Ramos (cell line): Measurements from ENCODE around the gene CGNL1.

Source experiments
- in situ Hi-C: fragments of 300-500 bp; cut with MboI; formaldehyde crosslinking; loops from one replicate; pipeline ENCODE4 v1.14.3; 2022; ENCODE audit warnings: low sequenced_read_pairs; ENCODE audit not compliant: unreplicated experiment

CGNL1 gene

GRCh38 chr15:57352535-57353316 is 23.6 kb upstream of the CGNL1 start:
- in situ Hi-C loops: no loop called here

- in situ Hi-C loops: no loop called here
Observed at GRCh38 chr15:57353317-57353804, 22.9 kb upstream of the CGNL1 start.

- in situ Hi-C loops: no loop called here
Observed at GRCh38 chr15:57354436-57355123, 21.7 kb upstream of the CGNL1 start.

DNA sequence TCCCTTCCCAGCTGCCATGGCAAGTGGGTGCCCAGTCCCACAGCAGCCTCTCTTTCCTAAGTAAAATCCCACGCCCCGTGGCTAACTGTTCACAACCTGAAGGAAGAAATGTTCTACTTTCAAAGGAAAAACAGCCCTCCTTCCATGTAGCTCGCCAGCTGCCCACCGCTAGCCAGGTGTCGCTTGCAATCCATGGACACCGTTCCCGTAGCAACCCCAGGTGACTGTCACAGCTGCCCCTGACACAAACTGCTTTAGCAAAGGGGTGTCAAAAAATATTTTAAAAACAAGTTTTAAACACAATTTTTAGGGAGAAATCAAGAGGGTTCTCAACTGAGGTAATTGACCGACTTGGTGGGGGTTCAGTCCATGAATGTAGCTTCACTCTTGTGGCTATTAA is 21.0 kb upstream of the CGNL1 start:
- in situ Hi-C loops: no loop called here

DNA sequence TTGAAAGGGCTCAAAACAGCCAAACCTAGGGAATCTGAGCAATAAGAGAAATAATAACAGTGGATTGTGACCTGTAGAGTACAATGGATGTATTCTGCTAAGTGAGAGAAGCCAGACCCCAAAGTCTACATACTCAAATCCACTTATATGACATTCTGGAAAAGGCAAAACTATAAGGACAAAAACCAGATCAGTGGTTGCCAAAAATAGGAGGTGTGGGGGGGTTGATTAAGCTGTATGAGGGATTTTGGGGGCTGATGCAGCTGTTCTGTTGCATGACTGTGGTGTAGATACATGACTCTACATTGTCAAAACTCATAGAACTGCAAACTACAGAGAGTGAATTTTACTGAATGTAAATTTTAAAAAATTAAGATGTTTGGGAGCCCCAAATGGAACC is 20.1 kb upstream of the CGNL1 start:
- in situ Hi-C loops: no loop called here

DNA sequence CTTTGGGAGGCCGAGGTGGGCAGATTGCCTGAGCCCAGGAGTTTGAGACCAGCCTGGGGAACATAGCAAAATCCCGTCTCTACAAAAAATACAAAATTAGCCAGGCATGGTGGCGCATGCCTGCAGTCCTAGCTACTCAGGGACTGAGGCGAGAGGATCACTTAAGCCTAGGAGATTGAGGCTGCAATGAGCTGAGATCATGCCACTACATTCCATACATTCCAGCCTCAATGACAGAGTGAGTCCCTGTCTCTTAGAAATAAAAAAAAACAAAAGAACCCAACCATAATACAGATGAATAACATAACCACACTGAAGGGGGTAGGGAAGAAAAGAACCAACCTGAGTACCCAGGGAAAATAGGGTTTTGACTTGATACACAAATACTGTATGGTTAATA is 19.7 kb upstream of the CGNL1 start:
- in situ Hi-C loops: no loop called here

- in situ Hi-C loops: no loop called here
Observed at GRCh38 chr15:57357799-57358198, 18.5 kb upstream of the CGNL1 start.

GRCh38 chr15:57358571-57358970 is 17.7 kb upstream of the CGNL1 start:
- in situ Hi-C loops: no loop called here

GRCh38 chr15:57363661-57364060 is 12.6 kb upstream of the CGNL1 start:
- in situ Hi-C loops: no loop called here

GRCh38 chr15:57364282-57365007 is 11.9 kb upstream of the CGNL1 start:
- in situ Hi-C loops: no loop called here

DNA sequence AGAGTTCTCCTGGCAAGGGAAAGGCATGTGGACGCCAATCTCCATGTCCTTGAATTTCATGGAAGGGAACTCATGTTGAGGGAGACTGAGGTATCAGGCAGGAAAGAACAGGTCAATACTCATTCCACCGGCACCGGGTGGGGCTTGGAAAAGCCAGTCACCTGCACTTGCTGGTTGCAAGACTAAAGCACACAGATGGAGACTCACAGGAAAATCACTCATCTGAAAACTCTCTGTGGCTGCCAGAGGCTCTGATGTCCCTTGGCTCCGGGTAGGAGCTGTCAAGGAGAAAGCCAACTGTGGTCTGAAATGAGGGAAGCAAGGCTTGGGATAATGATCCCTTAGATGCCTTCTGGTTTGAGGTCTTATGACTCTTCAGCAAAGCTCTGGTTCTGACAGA is 8.7 kb upstream of the CGNL1 start:
- in situ Hi-C loops: no loop called here

GRCh38 chr15:57370929-57371328 is 5.4 kb upstream of the CGNL1 start:
- in situ Hi-C loops: no loop called here

DNA sequence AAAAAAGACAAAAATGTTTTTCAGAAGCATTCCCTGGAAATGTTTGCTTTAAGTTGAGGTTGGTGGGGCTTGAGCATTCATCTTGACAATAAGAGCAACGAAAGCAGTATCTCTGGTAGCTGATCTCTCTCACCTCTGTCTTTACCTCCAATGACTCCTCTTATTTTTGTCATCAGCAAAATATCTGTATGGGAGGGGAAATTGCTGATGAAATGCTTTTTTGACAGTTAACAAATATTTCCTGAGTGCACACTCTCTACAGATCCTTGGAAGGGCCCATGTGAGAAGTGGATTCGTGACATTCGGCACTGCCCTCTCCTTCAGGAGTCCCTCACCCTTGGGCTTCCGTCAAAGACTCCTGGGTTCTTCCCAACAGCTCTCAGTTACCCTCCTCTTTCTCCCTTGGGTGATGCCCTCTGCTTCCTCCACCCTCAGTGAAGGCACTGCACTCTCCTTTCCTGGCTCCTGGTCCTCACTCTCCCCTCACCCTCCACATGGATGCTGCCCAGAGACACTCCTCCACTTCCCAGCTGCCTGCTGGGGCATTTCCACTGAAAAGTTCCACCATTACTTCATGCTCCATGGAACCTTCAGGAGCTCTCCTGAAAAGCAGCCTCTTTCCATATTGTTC is 2.9 kb upstream of the CGNL1 start:
- in situ Hi-C loops: no loop called here

DNA sequence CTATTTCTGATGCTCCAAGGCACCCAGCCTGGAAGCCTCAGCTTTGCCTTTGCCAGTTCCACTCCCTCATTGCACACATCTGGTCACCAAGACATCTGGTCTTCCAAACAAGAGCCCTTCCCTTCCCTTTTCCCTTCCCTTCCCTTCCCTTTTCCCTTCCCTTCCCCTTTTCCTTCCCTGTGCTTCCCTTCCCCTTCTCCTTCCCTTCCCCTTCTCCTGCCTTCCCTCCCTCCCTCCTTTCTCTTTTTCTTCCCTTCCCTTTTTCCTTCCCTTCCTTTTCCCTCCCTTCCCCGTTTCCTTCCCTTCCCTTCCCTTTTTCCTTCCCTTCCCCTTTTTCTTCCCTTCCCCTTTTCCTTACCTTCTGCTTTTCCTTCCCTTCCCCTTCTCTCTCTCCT is 2.4 kb upstream of the CGNL1 start:
- in situ Hi-C loops: no loop called here

- in situ Hi-C loops: no loop called here
Observed at GRCh38 chr15:57376696-57377477, 582 bp downstream of the CGNL1 start.

DNA sequence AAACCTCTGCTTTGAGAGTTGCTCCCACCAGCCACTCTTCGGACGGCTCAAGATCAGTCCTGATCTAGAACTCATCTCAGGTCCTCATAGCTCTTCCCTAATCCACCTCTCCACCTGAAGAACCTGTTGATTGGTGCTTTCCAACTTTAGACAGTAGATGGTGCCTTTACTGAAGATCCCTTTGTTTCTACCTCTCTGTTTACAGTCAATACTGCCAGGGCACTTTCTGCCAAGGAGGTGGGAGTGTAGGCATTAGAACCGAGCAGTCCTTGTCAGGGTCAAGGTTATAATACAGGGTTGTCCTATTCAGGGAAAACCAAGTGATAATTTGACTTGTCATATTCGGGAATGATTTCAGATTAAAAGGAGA is 1.2 kb downstream of the CGNL1 start:
- in situ Hi-C loops: no loop called here

DNA sequence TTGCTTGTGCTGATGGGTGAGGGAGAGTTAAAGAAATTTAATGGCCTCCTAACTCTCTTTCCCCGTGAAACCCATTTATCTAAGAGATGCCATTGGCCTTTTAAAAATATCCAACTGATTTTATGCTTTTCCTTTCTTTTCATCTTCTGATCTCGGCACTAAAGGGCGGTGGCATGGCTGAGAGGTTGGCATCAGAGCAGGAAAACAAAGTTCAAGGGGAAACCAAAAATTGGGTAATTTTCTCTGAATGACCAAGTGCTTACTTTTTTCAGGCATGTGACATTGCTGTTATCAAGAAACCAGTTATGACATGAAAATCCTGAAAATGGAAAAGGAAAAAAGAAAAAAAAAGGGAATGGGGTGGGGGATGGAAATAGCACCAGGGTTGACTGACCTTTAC is 3.2 kb downstream of the CGNL1 start:
- in situ Hi-C loops: no loop called here

GRCh38 chr15:57380854-57381253 is 4.5 kb downstream of the CGNL1 start:
- in situ Hi-C loops: no loop called here

GRCh38 chr15:57382215-57382614 is 5.9 kb downstream of the CGNL1 start:
- in situ Hi-C loops: no loop called here

DNA sequence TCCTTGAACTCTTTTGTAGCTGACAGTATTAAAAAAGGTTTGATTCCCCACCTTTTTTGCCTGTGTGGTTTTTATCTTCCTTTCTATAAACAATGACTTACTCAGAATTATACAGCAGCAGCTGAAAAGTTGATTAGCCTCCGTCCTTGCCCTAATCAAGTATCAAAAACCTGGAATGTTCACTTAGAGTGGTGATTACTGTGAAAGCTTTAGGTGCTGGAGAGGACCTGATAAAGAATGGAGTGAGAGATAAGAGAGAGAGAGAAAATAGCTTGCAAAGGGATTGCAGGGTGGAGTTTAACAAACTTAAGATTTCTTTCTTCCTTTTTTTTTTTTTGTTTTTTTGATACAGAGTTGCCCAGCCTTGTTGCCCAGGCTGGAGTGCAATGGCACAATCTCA is 6.7 kb downstream of the CGNL1 start:
- in situ Hi-C loops: no loop called here
